GM19193 (cell line): ENCODE data around the gene POGLUT2.

Experiments used
- POLR2A ChIP-seq: IDR thresholded peaks from 4 replicates; pipeline ENCODE4 v1.6.1; 2011; ENCODE audit not compliant: insufficient read depth, insufficient read length; ENCODE audit errors: extremely low read depth

POGLUT2 gene

GRCh38 chr13:102817241-102817640 is 18.5 kb upstream of the POGLUT2 start:
- no peak for TF ChIP-seq POLR2A

GRCh38 chr13:102816708-102817107 is 17.9 kb upstream of the POGLUT2 start:
- no peak for TF ChIP-seq POLR2A

- no peak for TF ChIP-seq POLR2A
Observed at GRCh38 chr13:102815788-102816187, 17.0 kb upstream of the POGLUT2 start.

- TF ChIP-seq POLR2A: no peak
Observed at GRCh38 chr13:102814793-102815192, 16.0 kb upstream of the POGLUT2 start.

DNA sequence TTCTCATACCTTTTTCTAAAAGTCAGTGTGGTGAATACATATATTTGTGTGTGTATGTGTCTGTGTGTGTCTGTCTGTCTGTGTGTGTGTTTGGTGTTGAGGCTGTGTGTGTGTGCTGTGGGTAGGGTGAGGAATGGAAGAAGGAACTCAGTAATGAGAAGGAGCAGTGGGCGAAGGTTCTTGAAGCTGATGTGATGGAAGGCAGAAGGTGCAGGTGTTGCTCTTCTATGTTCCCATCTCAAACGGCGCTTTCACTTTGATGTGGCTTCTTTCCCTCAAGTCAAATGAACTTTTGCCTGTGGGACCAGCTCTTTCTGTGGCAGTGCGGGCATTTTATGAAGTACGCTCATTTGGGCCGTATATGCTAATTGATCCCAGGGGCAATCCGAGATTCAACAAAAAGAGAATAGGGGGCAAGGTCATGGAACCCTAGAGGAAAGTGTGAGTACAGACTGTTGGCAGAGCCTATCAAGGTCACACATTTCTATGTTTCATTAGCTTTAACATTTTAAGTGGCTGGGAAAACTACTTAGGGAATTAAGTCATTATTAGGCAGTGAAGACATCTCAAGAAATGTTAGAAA is 15.3 kb upstream of the POGLUT2 start:
- TF ChIP-seq POLR2A: no peak

GRCh38 chr13:102812611-102813287 is 14.0 kb upstream of the POGLUT2 start:
- no peak for TF ChIP-seq POLR2A

DNA sequence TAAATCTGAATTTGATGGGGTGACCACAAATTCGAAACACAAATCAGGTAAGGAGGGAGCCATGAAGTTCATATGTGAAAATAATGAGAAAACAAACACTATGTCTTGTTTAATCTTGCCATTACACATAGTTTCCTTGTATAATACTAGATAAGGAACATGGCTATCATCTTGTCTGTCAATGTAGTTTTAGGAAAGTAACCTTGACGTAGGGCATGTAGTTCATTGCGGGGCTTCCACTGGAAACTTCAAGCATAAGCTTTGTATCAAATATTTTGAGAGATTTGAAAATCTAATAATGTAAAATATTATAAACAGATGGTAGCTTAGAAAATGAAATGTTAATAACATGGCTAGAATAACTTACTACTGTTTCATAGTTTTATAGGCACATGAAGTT is 8.9 kb upstream of the POGLUT2 start:
- no peak for TF ChIP-seq POLR2A

GRCh38 chr13:102805680-102806079 is 6.9 kb upstream of the POGLUT2 start:
- TF ChIP-seq POLR2A: no peak

DNA sequence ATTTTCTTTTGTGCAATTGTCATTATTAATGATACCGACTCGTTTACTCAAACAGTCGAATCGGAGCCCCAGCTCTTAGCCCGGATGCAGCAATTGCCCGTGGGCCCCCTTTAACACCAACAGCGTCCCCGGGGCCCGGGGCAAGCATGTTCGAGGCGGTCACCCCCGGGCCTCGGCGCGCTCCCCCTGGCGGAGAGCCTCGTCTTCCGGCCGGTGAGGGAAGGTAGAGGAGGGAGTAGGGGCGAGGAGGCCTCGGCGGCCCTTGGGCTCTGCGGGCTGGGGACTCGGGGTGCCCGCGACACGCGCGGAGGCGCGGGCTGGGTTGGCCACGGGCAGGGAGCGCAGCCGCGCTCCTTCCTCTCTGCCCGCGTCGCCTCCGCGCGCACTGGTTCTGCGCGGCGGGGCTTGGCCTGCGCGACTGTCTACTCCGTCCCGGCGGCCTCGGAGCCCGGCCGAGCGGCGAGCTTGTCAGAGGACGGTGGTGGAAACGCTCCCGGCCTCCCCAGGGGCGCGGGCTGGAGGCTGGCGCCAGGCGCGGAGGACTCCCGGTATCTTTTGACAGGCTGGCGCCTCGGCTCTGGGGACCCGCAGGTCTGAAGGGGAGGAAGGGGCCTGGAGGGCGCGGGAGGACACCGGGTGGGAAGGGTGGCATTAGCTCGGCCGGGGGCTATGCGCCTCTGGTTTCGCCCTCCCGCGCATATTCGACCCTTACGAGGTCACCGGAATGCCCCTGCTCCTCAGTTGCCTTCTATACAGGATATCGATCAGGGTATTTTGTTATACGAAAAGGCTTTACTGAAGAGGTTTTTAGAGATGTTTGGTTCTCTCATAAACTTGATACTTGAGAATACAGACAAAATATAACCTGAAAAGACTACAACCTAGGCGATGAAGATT is 1.6 kb upstream of the POGLUT2 start:
- peak; percentile 69 for TF ChIP-seq POLR2A

DNA sequence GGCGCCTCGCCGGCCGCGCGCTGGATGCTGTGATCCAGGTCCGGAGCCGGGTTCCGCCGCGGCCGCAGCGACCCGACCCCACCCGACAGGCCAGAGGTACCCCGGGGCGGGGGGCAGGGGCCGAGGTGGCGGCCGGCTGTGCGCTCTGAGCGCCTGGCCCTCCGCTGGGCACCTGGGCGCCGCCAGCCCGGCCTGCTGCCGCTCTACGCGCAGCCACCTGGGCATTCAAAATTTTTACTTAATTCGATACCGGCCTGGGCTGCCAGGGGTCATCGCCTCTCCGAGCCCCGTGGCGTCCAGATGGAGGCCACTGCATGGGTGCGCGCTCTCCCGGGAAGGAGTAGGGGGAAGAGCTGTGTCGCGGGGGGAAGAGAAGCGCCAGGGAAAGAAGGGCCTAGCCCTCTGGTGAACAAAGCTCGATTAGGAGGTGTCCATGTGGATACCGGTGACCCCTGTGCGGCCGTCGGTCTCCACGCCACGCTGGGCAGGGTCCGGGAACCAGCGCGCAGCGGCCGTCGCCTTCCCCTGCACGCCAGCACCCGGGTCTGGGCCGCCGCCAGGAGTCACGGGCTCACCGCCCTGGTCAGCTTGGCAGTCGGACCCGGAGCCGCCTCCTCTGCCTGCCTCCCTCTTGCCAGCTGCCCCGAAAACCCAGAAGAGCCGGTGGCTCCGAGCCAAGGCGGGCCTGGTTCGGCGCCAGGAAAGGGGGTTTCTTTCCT is 809 bp upstream of the POGLUT2 start:
- TF ChIP-seq POLR2A: no peak

- TF ChIP-seq POLR2A: no peak
Observed at GRCh38 chr13:102793611-102794355, 5.0 kb downstream of the POGLUT2 start.

- no peak for TF ChIP-seq POLR2A
Observed at GRCh38 chr13:102792396-102792795, 6.4 kb downstream of the POGLUT2 start.

- TF ChIP-seq POLR2A: no peak
Observed at GRCh38 chr13:102788683-102789082, 10.1 kb downstream of the POGLUT2 start.

DNA sequence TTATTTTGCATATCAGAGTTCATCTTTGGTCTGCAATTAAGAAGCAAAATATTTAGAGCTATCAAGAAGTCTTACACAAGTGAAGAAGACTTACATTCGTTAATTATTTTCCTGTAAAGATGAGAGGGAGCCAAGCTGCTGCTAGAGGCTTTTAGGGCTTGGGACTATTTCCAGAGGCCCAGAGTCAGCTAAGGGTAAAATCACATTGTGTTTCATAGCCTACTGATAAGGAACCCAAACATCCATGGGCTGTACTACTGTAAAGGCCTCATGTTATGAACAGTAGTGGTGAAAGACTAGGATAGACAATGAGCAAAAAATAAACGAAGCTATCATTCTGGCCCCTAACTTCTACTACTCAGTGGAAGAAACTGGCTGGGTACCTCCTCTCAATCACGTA is 14.3 kb downstream of the POGLUT2 start:
- no peak for TF ChIP-seq POLR2A
